NCI-H1048 (cell line): Measurements from ENCODE around the gene CSMD2.
"Not testable (repeated sequence)": the region's sequence is repeated elsewhere in the genome, so short reads cannot be mapped to it uniquely, and the experiment has no call there.

ENCODE experiments used
- DNase-seq: peaks from one replicate; lab custom pipeline; 2025; lab: John Stamatoyannopoulos, UW

Gene CSMD2

GRCh38 chr1:34108269-34108668 is 56.8 kb downstream of the CSMD2 start:
- DNase-seq: no peak

DNA sequence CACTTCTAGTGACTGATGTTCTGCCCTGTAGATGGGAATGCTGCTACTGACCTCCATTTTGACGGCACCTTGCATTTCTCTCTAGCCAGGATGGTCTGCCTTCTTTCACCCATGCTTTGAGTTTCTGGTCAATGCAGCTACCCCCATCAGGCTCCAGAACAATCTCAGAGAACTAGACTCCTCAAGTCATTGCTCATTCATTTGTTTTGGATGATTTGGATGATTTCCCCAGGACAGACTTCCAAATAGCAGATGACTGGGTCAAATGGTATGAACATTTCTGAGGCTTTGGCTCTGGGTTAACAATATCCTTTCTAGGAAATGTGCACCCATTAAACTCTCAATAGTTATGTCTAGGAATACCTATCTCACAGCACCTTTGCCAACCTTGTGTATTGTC is 63.9 kb downstream of the CSMD2 start:
- DNase-seq: no peak

GRCh38 chr1:34100332-34100731 is 64.7 kb downstream of the CSMD2 start:
- DNase-seq: no peak

GRCh38 chr1:34092399-34092798 is 72.6 kb downstream of the CSMD2 start:
- DNase-seq: not testable (repeated sequence)

GRCh38 chr1:34089731-34090130 is 75.3 kb downstream of the CSMD2 start:
- DNase-seq: no peak

DNA sequence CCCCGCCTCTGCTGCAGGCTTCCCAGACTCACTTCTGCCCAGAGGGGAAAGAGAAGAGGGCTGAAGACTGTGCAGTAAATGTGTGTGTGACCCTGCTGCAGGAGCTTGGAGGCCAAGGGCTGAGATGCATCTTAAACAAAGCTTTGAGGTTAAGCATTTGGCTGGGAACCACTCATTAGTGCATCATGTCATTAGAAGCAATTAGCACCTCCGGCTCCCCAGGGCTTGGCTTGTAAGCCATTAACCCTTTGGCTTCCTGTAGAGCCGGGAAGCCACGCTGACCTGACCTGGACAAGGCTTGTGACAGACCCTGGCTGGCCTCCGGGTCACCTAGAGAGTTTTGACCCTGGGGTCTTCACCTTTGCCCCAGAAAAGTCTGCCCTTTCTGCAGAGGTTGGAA is 77.0 kb downstream of the CSMD2 start:
- DNase-seq: no peak

DNA sequence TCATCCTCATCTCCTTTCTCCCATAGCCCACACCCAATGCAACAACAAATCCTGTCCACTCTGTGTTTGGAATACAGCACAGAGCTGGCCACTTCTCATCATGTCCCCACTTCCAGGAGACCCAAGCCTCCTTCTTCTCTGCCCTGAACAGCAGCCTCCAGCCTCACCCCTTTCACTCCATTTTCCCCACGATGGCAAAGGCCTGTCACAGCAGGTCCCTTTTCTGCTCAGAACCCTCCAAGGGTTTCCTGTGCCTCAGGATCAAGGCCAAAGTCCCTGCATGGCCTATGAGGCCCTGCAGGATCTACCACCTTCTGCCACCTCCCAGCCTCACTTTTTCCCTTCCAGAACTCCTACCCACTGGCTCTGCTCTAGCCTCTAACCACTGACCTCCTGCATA is 78.5 kb downstream of the CSMD2 start:
- no peak for DNase-seq

DNA sequence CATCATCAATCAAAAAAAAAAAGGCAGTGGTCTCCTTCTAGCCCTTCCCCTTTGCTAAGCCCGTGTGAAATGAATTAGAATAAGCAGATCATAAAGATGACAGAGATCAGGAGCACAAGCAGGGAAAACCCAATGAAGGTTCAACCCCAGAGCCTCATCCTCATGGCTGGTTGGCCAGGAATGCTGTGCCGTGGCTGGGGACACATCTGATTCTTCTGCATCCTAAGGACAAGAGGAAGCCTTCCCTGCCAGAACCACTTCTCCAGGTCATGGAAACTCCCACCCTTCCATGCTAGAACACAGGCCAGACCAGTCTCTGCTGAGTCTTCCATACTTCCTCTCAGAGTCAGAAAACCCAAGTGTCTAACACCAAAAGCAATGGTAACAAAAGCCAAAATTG is 81.1 kb downstream of the CSMD2 start:
- no peak for DNase-seq

- DNase-seq: not testable (repeated sequence)
These were observed 82.9 kb downstream of the CSMD2 start for GRCh38 chr1:34082085-34082670.

DNA sequence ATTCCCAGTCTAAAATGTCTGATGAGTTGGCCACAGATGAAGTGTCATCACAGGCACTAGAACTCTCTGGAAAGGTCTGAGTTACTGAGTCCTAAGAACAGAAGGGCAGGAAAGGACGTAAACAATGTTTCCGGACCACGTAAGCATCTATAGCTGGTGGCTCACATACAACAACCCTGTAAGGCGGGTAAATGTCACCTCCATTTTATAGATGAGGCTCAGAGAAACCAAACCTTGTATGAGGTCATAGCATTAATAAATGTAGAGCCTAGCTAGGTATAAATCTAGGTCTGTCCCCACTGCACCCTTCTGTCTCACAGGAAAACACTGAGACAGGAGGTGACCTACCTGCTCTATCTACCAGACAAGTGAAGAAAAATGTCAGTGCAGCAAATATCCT is 86.6 kb downstream of the CSMD2 start:
- no peak for DNase-seq

DNA sequence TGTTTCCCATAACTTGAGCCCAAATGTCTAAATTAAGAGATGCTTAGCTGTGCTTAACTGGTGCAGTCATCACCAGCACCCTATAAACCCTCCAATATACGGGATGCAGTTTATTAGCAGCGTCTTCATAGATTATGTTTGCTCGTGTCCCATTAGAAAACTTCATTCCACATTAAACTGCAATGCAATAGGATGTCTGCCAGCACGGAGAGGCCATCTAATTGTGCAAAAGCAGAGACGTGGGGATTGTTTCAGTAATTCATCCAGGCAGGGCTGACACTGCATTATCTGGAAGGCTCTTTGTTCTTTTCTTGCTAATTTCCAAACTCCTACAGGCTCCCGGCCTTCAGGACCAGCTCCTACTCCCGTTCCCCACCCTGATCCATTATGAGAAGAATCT is 89.5 kb downstream of the CSMD2 start:
- no peak for DNase-seq

DNA sequence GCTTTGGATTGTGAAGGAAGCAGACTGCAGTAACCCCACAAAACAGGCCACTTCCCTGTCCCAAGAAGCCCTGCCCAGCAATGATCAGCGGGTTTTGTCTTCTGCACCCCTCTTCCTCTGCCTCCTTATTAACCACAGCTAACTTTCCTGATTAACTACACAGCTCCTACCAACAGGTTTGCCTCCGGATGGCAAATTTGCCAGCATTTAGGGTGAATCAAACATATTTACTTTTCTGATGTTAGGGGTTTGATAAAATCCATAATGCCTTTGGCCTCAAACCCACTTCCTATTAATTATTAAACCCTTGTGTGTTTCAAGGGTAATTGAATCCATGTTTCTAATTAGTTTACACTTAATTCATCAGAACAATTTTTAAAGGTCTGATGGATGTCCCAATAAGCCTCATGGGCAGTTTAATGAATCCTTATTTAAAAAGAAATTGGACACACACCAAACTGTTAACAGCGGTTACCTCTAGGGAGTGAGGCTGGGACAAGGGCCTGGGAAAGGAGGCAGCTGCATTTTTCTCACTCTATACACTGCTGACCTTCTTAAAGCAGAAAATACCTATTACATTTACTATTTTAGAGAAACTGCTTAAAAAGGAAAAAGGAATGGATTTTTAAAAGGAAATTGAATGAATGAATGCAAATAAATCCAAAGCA is 91.9 kb downstream of the CSMD2 start:
- no peak for DNase-seq

DNA sequence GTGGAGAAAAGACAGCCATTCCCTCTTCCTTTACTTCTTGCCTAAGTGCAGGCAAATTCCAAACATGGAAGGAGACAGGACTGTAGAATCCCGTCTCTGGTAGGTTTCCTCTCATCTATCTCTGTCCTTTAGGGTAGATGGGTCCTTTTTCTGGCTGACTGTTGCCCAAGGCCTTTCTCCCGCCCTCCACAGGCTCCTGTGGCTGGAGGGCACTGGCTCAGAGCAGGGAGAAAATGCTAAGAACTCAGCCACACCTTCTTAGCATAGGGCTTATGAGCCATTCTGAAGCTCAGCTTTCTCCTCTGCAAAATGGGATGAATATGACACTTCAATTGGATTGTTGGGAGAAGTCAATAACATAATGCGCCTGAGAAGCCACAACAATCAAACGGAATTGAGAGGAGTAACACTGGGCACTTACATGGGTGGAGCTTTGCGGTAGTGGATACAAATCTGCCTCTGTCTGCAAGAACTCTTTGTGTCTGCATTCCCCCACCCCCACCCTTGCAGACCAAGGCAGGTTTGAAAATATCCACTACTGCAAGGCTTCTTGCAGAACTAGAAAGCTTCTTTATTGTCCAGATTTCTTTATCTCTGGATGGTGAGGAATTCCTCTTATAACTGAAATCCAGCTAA is 94.7 kb downstream of the CSMD2 start:
- DNase-seq: no peak

DNA sequence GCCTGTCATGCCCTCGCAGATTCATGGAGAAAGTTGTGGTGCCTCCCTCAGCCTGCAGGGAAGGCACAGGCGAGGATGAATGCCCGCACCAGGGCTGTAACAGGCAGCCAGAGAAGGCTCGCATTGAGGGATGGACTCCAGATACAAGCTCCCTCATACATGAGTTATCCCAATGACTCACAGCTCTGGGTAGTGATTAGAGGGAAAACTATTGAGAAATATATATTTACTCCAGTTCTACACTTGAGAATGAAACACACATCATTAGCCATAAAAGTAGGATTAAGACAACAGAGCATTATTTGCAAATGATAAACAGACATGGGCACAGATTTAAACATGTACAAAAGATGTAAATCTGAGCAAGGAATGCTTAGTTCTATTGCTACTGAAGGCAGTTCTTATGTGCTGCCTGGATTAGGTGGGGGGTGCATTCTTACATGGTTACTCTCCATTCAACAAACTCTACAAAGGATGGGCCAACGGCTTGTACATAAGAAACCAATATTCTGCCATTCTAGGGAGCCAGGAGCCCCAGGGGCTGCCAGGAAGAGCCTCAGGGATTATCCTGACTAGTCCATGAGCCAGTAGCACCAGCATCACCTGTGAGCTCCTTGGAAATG is 97.9 kb downstream of the CSMD2 start:
- DNase-seq: no peak

DNA sequence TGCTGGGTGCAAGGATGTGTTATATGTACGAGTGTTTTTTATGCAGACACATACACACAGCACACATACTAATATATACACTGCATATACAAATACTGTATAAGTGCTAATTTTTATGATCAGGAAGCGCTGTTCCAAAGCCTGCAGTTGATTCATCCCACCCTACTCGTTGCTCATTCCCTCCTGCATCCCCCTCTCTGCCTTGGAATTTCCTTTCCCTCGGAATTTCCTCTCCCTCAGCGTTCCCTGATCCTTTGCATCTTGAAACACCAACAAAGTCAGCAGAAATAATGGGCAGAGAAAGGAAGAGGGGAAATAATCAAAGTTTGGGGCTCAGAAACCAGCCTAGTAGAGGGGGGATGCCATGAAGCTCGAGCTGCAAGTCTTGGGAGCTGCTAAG is 98.9 kb downstream of the CSMD2 start:
- no peak for DNase-seq

- DNase-seq: no peak
These were observed 99.5 kb downstream of the CSMD2 start for GRCh38 chr1:34065498-34065897.

GRCh38 chr1:34060901-34061415 is 104.1 kb downstream of the CSMD2 start:
- DNase-seq: no peak

DNA sequence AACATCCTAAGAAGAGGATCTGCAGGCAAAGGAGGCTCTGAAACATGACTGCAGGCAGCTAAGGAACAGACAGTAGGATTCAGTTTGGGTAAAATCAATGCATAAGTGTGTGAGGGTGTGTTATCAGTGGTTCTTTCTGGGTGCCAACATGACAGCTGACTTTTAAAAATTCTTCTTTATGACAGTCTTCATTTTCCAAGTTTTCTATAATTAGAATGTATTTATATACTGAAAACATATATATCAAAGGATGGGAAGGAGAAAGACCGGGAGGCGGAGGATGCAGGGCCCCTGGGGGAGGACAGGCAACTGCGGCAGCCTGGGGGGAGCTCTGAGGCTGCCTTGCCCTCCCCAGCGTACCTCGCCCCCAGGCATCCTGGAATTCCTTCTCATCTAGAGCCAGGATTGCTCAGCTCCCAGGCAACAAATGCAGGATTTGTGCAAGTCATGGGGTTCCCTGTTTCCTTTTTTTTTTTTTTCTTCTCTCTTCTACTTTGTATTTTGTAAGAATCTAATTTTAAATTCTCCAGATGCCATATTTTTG is 104.8 kb downstream of the CSMD2 start:
- DNase-seq: no peak

DNA sequence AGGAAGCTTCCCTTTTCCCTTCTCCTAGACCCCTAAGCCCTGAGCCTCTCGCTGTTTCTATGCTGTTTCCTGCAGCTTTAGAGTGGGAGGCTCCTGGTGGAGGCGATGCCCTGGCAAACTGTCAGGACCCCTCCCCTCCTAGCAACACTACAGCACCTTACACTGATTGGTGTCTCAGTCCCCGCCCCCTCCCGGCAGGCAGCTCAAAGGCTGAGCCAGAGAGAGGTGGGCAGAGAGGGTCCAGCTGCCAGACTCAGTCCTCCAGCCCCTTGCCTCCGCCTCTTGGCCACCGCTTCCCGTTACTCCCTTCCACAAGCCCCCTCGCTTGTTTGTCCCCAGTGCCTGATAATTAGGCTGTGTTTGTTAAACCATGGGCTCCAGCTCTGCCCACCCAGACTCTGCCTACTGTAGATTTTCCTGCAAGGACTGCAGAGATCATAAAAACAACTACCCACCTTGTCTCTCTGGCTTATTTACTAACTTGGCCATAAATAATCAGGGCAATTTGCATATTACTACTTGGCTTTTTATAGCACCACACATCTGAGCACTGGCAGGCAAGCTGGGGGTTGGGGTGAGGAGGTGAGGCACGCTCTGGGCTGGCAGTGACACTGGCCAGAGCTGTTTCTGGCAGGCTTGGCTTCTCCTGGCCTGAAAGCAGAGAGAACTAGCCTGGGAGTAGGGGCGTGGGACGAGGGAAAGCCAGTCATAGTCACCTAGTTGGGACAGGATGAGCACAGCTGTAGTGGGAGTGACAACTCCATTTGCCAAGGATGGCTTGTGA is 107.5 kb downstream of the CSMD2 start:
- no peak for DNase-seq

DNA sequence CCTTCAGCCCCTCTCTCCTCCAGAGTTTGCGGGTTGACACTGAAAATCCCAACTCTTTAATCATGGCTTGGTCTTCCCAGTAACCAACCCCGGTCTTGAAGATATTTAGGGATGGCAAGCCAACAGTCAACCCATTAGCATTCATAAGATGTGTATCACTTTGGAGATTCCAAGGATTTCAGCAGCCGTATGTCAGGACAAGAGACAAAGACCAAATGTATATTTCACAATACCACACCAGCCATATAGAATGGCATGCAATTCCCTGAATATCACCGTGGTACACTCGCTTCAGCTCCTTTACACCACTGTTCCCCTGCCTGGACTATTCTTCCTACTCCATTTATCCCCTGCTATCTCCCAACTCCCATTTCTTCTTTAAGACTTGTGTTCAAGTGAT is 109.2 kb downstream of the CSMD2 start:
- no peak for DNase-seq

GRCh38 chr1:34054920-34055319 is 110.1 kb downstream of the CSMD2 start:
- no peak for DNase-seq

DNA sequence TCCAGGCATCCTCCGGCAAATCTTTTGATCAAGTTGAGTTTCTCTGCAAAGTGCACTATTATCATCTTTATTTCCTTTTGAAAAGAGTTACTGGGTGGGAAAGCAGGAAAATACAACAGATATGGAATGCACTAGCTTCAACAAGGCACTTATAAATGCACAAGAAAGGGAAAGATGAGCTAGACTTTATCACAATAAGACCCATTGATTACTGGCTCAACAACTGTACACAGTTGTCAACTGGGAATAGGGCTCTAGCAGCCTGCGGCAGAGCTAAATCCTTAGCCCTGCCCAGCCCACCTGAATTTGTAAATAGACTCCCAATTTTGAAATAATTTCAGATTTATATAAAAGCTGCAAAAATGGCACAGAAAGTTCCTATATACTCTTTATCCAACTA is 111.4 kb downstream of the CSMD2 start:
- DNase-seq: no peak
